ENCODE data around the gene FDX1.
"Not testable (repeated sequence)": the region's sequence is repeated elsewhere in the genome, so short reads cannot be mapped to it uniquely, and the experiment has no call there.

The FDX1 gene

DNA sequence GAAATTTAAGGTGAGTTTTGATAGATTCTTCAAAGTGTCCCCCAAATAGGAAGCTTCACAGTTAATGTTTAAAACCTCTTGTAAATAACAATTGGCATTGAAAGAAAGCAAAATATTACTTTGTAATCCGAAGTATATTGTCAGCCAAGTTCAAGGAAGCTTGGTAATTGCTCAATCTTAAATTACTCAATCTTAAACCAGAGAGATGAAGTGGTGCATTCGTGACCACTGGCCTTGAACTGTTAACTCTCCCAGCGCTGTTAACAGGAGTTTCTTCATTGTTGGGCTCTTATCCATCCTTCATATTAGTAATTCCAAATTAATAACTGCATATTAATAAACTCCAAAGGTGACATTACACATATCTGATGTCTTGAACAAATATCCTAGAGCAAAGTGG, 20.6 kb upstream of the FDX1 start:
- H3K4me3 ChIP-seq, result no peak overlapping the region
- H3K27ac ChIP-seq, result no peak overlapping the region
- TF ChIP-seq, protein P1, sequence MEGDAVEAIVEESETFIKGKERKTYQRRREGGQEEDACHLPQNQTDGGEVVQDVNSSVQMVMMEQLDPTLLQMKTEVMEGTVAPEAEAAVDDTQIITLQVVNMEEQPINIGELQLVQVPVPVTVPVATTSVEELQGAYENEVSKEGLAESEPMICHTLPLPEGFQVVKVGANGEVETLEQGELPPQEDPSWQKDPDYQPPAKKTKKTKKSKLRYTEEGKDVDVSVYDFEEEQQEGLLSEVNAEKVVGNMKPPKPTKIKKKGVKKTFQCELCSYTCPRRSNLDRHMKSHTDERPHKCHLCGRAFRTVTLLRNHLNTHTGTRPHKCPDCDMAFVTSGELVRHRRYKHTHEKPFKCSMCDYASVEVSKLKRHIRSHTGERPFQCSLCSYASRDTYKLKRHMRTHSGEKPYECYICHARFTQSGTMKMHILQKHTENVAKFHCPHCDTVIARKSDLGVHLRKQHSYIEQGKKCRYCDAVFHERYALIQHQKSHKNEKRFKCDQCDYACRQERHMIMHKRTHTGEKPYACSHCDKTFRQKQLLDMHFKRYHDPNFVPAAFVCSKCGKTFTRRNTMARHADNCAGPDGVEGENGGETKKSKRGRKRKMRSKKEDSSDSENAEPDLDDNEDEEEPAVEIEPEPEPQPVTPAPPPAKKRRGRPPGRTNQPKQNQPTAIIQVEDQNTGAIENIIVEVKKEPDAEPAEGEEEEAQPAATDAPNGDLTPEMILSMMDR (IDR thresholded peaks at IDR 0.05), result no peak
- DNase-seq (ENCODE audit: low spot score), result no peak

DNA sequence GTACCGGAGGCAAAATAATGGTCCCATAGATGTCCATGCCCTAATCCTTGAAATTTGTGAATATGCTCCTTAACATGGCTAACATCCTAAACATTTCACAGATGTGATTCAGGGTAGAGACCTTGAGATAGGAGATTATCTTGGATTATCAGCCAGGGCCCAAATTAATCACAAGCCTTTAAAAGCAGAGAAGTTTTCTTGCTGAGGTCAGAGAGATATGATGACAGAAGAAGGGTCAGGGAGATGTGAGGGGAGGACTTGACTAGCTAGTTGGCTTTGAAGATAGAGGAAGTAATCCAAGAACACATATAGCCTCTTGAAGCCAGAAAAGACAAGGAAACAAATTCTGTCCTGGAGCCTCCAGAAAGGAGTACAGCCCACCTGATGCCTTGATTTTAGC, 19.1 kb upstream of the FDX1 start:
- DNase-seq (ENCODE audit: low spot score), result no peak
- Histone ChIP-seq H3K27ac (no peak overlapping the region), H3K4me3 (no peak overlapping the region)
- TF ChIP-seq, protein P1 (IDR thresholded peaks at IDR 0.05), result no peak

DNA sequence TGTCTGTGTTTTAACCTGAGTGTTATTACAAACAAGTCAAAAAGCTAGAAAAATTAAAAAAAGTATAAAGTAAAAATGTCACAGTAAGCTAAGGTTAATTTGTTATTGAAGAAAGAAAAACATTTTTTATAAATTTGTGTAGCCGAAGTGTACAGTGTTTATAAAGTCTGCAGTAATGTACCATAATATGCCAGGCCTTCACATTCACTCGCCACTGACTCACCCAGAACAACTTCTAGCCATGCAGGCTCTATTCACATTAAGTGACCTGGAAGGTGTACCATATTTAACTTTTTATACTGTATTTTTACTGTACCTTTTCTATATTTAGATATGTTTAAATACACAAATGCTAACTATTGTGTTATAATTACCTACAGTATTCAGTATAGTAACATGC, 14.7 kb upstream of the FDX1 start:
- Histone ChIP-seq H3K27ac (no peak overlapping the region), H3K4me3 (no peak overlapping the region)
- DNase-seq (ENCODE audit: low spot score), result no peak
- TF ChIP-seq, protein P1 (IDR thresholded peaks at IDR 0.05), result no peak

DNA sequence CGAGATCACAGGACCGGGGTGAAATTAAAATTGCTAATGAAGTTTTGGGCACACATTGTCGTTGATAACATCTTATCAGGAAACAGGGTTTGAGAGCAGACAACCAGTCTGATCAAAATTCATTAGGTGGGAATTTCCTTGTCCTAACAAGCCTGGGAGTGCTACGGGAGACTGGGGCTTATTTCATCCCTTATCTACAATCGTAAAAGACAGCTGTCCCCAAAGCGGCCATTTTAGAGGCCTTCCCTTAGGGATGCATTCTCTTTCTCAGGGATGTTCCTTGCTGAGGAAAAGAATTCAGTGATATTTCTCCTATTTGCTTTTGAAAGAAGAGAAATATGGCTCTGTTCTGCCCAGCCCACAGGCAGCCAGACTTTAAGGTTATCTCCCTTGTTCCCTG, 8.1 kb upstream of the FDX1 start:
- not testable (repeated sequence) for H3K27ac ChIP-seq; DNase-seq (ENCODE audit: low spot score); H3K4me3 ChIP-seq

DNA sequence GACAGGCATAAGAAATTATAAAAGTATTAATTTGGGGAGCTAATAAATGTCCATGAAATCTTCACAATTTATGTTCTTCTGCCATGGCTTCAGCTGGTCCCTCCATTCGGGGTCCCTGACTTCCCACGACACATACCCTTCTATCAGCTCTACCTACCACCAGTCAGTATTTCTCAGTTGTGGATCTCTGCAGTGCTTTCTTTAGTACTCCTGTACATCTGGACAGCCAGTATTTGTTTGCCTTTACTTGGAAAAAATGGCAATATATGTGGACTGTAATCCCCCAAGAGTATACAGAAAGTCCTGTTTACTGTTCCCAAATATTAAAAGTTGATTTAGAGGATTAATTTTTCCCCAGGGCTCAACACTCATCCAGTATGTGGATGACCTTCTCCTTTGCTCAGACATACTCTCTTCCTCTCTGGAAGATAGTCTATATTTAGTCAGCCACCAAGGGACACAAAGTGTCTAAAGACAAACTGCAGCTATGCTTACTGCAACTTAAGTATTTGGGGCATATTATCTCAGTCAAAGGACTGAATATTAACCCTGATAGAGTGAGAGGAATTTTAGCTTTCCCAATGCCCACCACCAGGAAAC, 7.3 kb upstream of the FDX1 start:
- no peak overlapping the region for H3K4me3 ChIP-seq
- TF ChIP-seq, protein P1 (IDR thresholded peaks at IDR 0.05), result no peak
- no peak overlapping the region for H3K27ac ChIP-seq
- no peak for DNase-seq (ENCODE audit: low spot score)

DNA sequence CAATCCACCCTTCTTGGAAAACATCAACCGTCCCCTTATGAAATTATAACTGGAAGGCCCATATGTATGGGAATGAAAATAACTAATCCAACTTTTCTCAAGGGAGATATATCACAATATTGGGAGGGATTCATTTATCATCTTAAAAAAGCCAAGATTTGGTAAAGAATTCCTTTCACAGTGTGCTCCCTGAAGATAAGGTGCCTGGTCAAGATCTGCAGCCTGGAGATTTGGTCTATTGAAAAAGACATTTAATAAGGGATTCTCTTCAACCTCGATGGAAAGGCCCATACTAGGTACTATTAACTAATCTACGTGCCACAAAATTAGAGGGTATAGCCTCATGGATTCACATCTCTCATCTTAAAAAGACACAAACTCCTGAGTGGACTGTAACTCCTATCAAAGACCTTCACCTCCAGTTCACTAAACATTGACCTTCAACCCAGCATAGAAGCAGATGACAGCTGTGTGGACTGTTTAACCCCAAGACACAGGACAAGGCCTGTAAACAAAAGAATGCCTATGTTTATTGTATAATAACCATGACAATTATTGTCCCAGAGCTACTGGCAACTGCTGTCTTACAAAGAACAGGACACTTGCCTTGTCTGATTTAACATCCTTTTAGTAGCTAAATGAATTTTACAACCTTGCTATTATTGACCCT, 4.8 kb upstream of the FDX1 start:
- TF ChIP-seq, protein P1 (IDR thresholded peaks at IDR 0.05), result no peak
- no peak overlapping the region for H3K27ac ChIP-seq
- no peak for DNase-seq (ENCODE audit: low spot score)

DNA sequence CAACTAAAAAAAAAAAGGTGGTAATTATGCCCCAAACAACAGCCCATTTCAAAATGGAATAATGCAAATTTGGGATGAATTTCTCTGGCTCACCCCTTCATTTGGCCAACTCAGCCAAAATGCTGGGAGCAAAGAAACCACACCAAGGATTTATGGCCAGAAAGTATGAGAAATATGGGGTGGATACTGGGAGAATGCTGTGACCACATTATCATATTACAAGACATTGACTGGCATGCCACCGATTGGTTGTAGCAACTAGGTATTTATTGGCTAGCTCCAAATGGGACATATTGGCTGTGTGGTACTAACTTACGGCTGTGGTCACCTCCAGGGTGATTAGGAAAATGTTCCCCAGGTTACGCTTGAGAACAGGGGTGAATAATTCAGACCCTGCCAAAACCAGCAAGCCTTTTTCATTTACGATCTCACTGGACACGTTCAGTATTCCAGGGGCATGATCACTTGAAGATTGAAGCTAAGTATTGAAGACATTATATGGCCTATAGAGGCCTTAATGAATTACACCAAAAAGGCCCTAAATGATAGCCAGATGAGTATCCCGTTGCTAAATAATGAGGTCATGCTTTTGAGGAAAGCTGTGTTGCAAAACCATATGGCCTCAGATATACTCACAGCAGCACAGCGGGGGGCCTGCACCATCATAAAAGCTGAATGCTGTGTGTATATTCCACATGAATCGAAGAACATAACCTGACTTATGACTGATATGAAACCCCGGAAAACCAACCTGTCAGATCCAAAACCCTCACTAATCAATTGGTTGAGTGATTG, 3.8 kb upstream of the FDX1 start:
- Histone ChIP-seq H3K27ac (no peak overlapping the region), H3K4me3 (no peak overlapping the region)
- DNase-seq (ENCODE audit: low spot score), result no peak
- TF ChIP-seq, protein P1 (IDR thresholded peaks at IDR 0.05), result no peak

More for the DNA sequence above, 4.8 kb upstream of the FDX1 start:
- H3K4me3 ChIP-seq, result no peak overlapping the region
